Activated CD8-positive, alpha-beta T cell treated with anti-CD3 and anti-CD28 coated beads, Interleukin-2, amount 10 ng/mL, durations not matched to agents 7 days and 5 days (primary cell): ENCODE data around the gene CHRM5. TPM values are rescaled to one million over a fixed set of nuclear protein-coding genes. Genes with fewer than 3 reads are reported as not detected.
A peak's percentile ranks its signal among the peaks of the same experiment; 100 is the strongest.

Experiments
- ATAC-seq: fragments of 150-1000 bp; cut with Tn5 transposase; one replicate; pipeline ENCODE4 v1.10.0; 2021; ENCODE audit warnings: moderate library complexity
- CTCF ChIA-PET: fragments of 350-600 bp; sonication (Branson Sonifier 250); formaldehyde crosslinking; loops from one replicate; lab custom pipeline; 2021; ENCODE audit warnings: antibody characterized with exemption; lab: Charles Lee
- POLR2A ChIA-PET: fragments of 350-600 bp; sonication (Branson Sonifier 250); formaldehyde crosslinking; loops from one replicate; lab custom pipeline; 2021; ENCODE audit warnings: antibody characterized with exemption; lab: Charles Lee
- DNase-seq: peaks from one replicate; pipeline ENCODE4 v3.0.0-alpha.2; 2020
- H3K27ac Mint-ChIP-seq: one replicate; pipeline ENCODE4 v1.8.0; 2021; ENCODE audit warnings: mild to moderate bottlenecking, mixed read lengths
- H3K27me3 Mint-ChIP-seq: one replicate; pipeline ENCODE4 v1.8.0; 2021; ENCODE audit warnings: low read depth, mixed read lengths
- H3K36me3 Mint-ChIP-seq: one replicate; pipeline ENCODE4 v1.8.0; 2021; ENCODE audit warnings: low read depth, mixed read lengths
- H3K4me1 Mint-ChIP-seq: one replicate; pipeline ENCODE4 v1.8.0; 2021; ENCODE audit warnings: low read depth, mixed read lengths
- H3K4me3 Mint-ChIP-seq: one replicate; pipeline ENCODE4 v1.8.0; 2021; ENCODE audit warnings: mild to moderate bottlenecking, mixed read lengths
- H3K9me3 Mint-ChIP-seq: one replicate; pipeline ENCODE4 v1.8.0; 2022; ENCODE audit warnings: mixed read lengths; ENCODE audit not compliant: insufficient read depth
- total RNA-seq, 2 experiments: library from RNA; stranded (reverse); gene quantifications; one replicate each; pipeline ENCODE4 v1.2.3, GENCODE V29; 2021

Gene CHRM5
- total RNA-seq, 2 experiments from 2014 or later = not detected

- H3K4me1 Mint-ChIP-seq = peaks cover 4% of the 10 kb centered on the region
- ATAC-seq (peak; percentile 51), DNase-seq (no peak)
- no peak overlapping the region for H3K27ac Mint-ChIP-seq
- no peaks in the 10 kb centered on the region for H3K9me3 Mint-ChIP-seq
- no peak overlapping the region for H3K4me3 Mint-ChIP-seq
- ChIA-PET CTCF (interaction anchor here (0.8 to 3.5 kb wide), 25 partner anchors 8 to 477 kb away, joined by 3 to 51 read pairs (median 5); partner anchors contain the start of genes EMC7, KATNBL1, LPCAT4 and PGBD4), POLR2A (interaction anchor here (1.2 to 1.5 kb wide), 3 partner anchors 8 to 228 kb away, joined by 4 to 5 read pairs (median 4); partner anchors contain the start of genes EMC7, KATNBL1, PGBD4 and SLC12A6)
- H3K36me3 Mint-ChIP-seq = peaks cover 3% of the 10 kb centered on the region
- peaks cover 5% of the 10 kb centered on the region for H3K27me3 Mint-ChIP-seq
Measured at GRCh38 chr15:34109797-34110663, 141.7 kb downstream of the CHRM5 start.

- H3K27me3 Mint-ChIP-seq = peaks cover 5% of the 10 kb centered on the region
- POLR2A ChIA-PET = no interaction called here
- no peaks in the 10 kb centered on the region for H3K36me3 Mint-ChIP-seq
- no peak overlapping the region for H3K4me3 Mint-ChIP-seq
- no peak overlapping the region for H3K27ac Mint-ChIP-seq
- no peak for DNase-seq
- H3K4me1 Mint-ChIP-seq = peaks cover 4% of the 10 kb centered on the region
- CTCF ChIA-PET = interaction anchor here (0.8 to 3.5 kb wide), 4 partner anchors 19 to 257 kb away, joined by 3 to 51 read pairs (median 4); partner anchors contain the start of gene KATNBL1
- ATAC-seq = no peak
- no peaks in the 10 kb centered on the region for H3K9me3 Mint-ChIP-seq
Measured at GRCh38 chr15:34111488-34111887, 143.2 kb downstream of the CHRM5 start.

GRCh38 chr15:34114215-34114614 is 145.9 kb downstream of the CHRM5 start:
- ChIA-PET POLR2A (no interaction called here), CTCF (interaction anchor here (1.6 kb wide), 1 partner anchor 127 kb away, joined by 5 read pairs; no protein-coding TSS in a partner anchor)
- Mint-ChIP-seq H3K27me3 (peaks cover 13% of the 10 kb centered on the region), H3K27ac (no peak overlapping the region), H3K36me3 (no peaks in the 10 kb centered on the region), H3K4me1 (peaks cover 4% of the 10 kb centered on the region), H3K4me3 (no peak overlapping the region), H3K9me3 (no peaks in the 10 kb centered on the region)
- ATAC-seq (no peak), DNase-seq (no peak)

- no peaks in the 10 kb centered on the region for H3K9me3 Mint-ChIP-seq
- H3K27me3 Mint-ChIP-seq = peaks cover 13% of the 10 kb centered on the region
- DNase-seq (no peak), ATAC-seq (no peak)
- H3K4me1 Mint-ChIP-seq = peaks cover 3% of the 10 kb centered on the region
- CTCF ChIA-PET = no interaction called here
- POLR2A ChIA-PET = no interaction called here
- no peak overlapping the region for H3K4me3 Mint-ChIP-seq
- no peak overlapping the region for H3K27ac Mint-ChIP-seq
- no peaks in the 10 kb centered on the region for H3K36me3 Mint-ChIP-seq
Measured at GRCh38 chr15:34114739-34115138, 146.4 kb downstream of the CHRM5 start.

GRCh38 chr15:34116620-34117019 is 148.3 kb downstream of the CHRM5 start:
- ChIA-PET POLR2A (no interaction called here), CTCF (no interaction called here)
- no peak for ATAC-seq
- H3K27ac Mint-ChIP-seq = no peak overlapping the region
- H3K27me3 Mint-ChIP-seq = peaks cover 16% of the 10 kb centered on the region
- H3K4me3 Mint-ChIP-seq = no peak overlapping the region
- H3K36me3 Mint-ChIP-seq = no peaks in the 10 kb centered on the region
- H3K4me1 Mint-ChIP-seq = no peaks in the 10 kb centered on the region
- H3K9me3 Mint-ChIP-seq = no peaks in the 10 kb centered on the region
- no peak for DNase-seq

Other genes starting within 250 kb of the CHRM5 start
- 1 to 10 TPM; 8.5 to 8.7 TPM for gene AVEN, start 70.7 kb downstream of the CHRM5 start, total RNA-seq
- 10 to 100 TPM; 54.3 to 58.4 TPM for gene EMC7, start 133.4 kb downstream of the CHRM5 start, total RNA-seq
- 1 to 10 TPM; 2.8 to 2.9 TPM for gene PGBD4, start 133.6 kb downstream of the CHRM5 start, total RNA-seq
- 10 to 100 TPM; 40.5 to 44.5 TPM for gene KATNBL1, start 241.6 kb downstream of the CHRM5 start, total RNA-seq